Brain microvascular endothelial cell (primary cell): ENCODE data around the gene SCYGR8.

Source experiments
- DNase-seq: peaks from one replicate; pipeline ENCODE4 v3.0.0-alpha.2; 2020
- H3K27ac ChIP-seq: fragments of 250-450 bp; sonication (Bioruptor Pico); 2 replicates; pipeline ENCODE4 v1.5.1; 2020; ENCODE audit warnings: mild to moderate bottlenecking, moderate library complexity
- H3K27me3 ChIP-seq: fragments of 250-450 bp; sonication (Bioruptor Pico); replicated peaks from 2 replicates; pipeline ENCODE4 v1.5.1; 2020; ENCODE audit warnings: mild to moderate bottlenecking
- H3K36me3 ChIP-seq: fragments of 250-450 bp; sonication (Bioruptor Pico); replicated peaks from 2 replicates; pipeline ENCODE4 v1.5.1; 2020; ENCODE audit warnings: mild to moderate bottlenecking
- H3K4me3 ChIP-seq: 2 replicates; pipeline ENCODE4 v1.5.1; 2011; ENCODE audit warnings: low read depth, mild to moderate bottlenecking, control low read depth, low read length, moderate library complexity
- in situ Hi-C: cut with HindIII; loops from 2 replicates; pipeline ENCODE4 v1.10.0; 2017; ENCODE audit warnings: low sequenced_read_pairs, low pct_ligation_motif_present
- TF ChIP-seq, protein P1 (sequence below): IDR thresholded peaks from 2 replicates; pipeline ENCODE4 v1.5.1; 2011; ENCODE audit warnings: low read depth, mild to moderate bottlenecking, moderate library complexity, low read length, control low read depth, inconsistent platforms; ENCODE audit errors: missing control alignments

SCYGR8 gene

GRCh38 chr2:227761740-227762476 is 16.2 kb downstream of the SCYGR8 start:
- TF ChIP-seq, protein P1, sequence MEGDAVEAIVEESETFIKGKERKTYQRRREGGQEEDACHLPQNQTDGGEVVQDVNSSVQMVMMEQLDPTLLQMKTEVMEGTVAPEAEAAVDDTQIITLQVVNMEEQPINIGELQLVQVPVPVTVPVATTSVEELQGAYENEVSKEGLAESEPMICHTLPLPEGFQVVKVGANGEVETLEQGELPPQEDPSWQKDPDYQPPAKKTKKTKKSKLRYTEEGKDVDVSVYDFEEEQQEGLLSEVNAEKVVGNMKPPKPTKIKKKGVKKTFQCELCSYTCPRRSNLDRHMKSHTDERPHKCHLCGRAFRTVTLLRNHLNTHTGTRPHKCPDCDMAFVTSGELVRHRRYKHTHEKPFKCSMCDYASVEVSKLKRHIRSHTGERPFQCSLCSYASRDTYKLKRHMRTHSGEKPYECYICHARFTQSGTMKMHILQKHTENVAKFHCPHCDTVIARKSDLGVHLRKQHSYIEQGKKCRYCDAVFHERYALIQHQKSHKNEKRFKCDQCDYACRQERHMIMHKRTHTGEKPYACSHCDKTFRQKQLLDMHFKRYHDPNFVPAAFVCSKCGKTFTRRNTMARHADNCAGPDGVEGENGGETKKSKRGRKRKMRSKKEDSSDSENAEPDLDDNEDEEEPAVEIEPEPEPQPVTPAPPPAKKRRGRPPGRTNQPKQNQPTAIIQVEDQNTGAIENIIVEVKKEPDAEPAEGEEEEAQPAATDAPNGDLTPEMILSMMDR = no peak
- H3K27ac ChIP-seq = no peak overlapping the region
- no peaks in the 10 kb centered on the region for H3K27me3 ChIP-seq
- in situ Hi-C loops = no loop called here
- H3K36me3 ChIP-seq = no peaks in the 10 kb centered on the region
- no peak for DNase-seq
- no peak overlapping the region for H3K4me3 ChIP-seq

- in situ Hi-C loops = no loop called here
These were observed 20.2 kb downstream of the SCYGR8 start for GRCh38 chr2:227765788-227766372.

DNA sequence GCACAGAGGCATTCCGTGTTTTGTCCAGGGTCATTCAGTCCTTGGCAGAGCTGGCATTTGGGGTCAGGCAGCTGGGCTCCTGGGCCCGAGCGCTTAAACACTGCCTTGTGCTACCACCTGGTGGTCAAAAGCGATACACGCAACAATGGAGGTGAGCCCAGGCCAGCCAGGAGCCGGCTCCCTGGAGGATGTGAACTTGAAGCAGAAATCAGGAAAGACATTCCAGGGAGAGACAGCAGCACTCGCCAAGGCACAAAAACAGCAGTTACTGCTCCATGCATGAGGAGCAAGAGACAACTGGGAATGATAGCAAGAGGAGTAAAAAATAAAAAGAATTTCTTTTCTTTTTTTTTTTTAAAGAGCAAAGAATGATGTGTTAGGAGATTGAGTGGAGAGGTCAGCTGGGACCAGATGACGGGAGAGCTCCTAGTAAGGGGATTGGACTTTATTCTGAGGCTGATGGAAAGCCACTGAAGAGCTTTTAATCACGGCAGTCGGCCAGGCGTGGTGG is 20.7 kb downstream of the SCYGR8 start:
- DNase-seq = peak; percentile 66
- in situ Hi-C loops = no loop called here

More at GRCh38 chr2:227765788-227766372, 20.2 kb downstream of the SCYGR8 start:
- DNase-seq = no peak
- TF ChIP-seq, protein P1 = no peak
- H3K4me3 ChIP-seq = no peak overlapping the region
- no peaks in the 10 kb centered on the region for H3K36me3 ChIP-seq
- no peaks in the 10 kb centered on the region for H3K27me3 ChIP-seq
- H3K27ac ChIP-seq = no peak overlapping the region

GRCh38 chr2:227767830-227768229 is 22.1 kb downstream of the SCYGR8 start:
- Histone ChIP-seq H3K4me3 (no peak overlapping the region), H3K27ac (no peak overlapping the region), H3K36me3 (no peaks in the 10 kb centered on the region), H3K27me3 (no peaks in the 10 kb centered on the region)
- TF ChIP-seq, protein P1 = no peak
- in situ Hi-C loops = no loop called here
- no peak for DNase-seq

More for the DNA sequence above, 20.7 kb downstream of the SCYGR8 start:
- no peak overlapping the region for H3K27ac ChIP-seq
- no peak overlapping the region for H3K4me3 ChIP-seq
- H3K36me3 ChIP-seq = no peaks in the 10 kb centered on the region
- TF ChIP-seq, protein P1 = peak; percentile 91
- H3K27me3 ChIP-seq = no peaks in the 10 kb centered on the region

- in situ Hi-C loops = no loop called here
- H3K36me3 ChIP-seq = no peaks in the 10 kb centered on the region
- no peak overlapping the region for H3K27ac ChIP-seq
- TF ChIP-seq, protein P1 = no peak
- DNase-seq = peak; percentile 11
- no peak overlapping the region for H3K4me3 ChIP-seq
- no peaks in the 10 kb centered on the region for H3K27me3 ChIP-seq
These were observed 26.5 kb downstream of the SCYGR8 start for GRCh38 chr2:227772197-227772661.
